ENCODE data around the gene MINK1.

DNA sequence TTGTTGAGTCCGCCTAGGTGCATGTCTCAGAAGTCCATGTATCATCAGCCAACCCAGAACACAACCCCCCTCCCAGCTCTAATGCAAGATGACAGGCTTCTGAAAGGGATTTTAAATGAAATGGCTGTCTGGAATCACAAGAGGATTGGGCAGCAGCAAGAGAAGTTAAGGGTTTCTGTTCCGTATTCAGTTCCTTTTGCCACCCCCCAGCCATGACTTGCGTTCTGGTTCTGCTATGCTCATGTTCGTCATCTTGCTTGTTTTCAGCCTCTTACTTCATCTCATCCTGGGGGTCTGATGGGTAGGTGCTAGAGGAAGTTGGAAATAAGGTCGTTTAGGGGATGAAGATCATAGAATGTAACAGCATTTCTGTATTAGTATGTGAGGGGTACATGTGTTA, 12.0 kb downstream of the MINK1 start:
- TF ChIP-seq, protein P1, sequence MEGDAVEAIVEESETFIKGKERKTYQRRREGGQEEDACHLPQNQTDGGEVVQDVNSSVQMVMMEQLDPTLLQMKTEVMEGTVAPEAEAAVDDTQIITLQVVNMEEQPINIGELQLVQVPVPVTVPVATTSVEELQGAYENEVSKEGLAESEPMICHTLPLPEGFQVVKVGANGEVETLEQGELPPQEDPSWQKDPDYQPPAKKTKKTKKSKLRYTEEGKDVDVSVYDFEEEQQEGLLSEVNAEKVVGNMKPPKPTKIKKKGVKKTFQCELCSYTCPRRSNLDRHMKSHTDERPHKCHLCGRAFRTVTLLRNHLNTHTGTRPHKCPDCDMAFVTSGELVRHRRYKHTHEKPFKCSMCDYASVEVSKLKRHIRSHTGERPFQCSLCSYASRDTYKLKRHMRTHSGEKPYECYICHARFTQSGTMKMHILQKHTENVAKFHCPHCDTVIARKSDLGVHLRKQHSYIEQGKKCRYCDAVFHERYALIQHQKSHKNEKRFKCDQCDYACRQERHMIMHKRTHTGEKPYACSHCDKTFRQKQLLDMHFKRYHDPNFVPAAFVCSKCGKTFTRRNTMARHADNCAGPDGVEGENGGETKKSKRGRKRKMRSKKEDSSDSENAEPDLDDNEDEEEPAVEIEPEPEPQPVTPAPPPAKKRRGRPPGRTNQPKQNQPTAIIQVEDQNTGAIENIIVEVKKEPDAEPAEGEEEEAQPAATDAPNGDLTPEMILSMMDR (IDR thresholded peaks at IDR 0.05): no peak
- no peak for TF ChIP-seq POLR2AphosphoS5 (IDR thresholded peaks at IDR 0.05)

All from breast epithelium (tissue), 3 donors.